ENCODE measurements around the gene FIBP.

FIBP gene

DNA sequence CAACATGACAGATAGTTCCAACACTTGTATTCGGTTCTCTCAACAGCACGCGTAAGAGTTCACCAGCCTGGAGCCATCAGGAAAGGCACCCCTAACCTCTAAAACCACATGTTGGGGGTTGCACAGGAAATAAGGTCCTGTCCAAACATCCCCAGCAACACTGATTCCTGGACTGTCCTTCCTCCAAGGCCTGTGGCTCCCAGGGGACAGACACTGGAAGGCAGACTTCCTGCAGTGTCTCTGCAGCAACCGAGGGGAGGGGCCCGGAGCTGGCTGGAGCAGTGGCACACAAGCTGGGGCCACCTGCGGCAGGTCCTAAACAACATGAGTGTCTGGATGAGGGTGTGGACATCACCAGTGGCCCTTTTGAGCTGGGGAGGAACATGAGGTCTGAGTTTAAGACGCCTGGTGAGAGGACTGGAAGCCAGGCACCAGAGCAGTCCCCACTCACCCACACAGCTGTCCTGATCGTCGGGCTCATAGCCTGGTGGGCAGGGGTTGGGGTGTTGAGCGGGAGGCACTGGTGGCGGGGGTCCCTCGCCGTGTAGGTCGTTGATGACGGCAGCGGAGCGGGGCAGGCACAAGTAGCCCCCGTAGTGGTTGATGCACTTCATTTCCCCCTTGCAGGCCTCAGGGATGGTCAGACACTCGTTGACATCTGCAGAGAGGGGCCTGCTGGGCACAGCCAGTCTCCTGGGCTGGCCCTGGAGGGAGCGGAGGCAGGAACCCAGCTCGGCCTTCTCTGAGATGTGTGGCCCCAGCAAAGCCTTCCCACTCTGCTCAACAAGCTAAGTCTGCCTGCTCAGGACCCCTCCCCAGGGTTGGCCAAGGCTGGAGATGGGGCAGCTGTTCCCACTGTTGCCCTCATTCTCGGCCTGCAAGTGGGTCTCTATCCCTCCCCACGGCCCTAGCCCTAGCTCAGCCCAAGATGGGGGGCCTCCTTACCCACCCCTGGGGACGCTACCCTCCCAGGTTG lies 17.3 kb downstream of the FIBP start:
- ChIA-PET CTCF (interaction anchor here (1.2 to 1.8 kb wide), 3 partner anchors 11 to 18 kb away, joined by 5 to 11 read pairs (median 5); partner anchors contain the start of gene FIBP), POLR2A (interaction anchor here (5.3 to 17.2 kb wide), 2 partner anchors 11 to 18 kb away, joined by 97 to 289 read pairs; partner anchors contain the start of genes CCDC85B, CFL1, FIBP and MUS81)
- TF ChIP-seq L3MBTL2 (conservative IDR thresholded peaks at IDR 0.05) (no peak), FOXM1 (IDR thresholded peaks at IDR 0.05; ENCODE audit: borderline replicate concordance) (no peak), BHLHE40 (IDR thresholded peaks at IDR 0.05; ENCODE audit: borderline replicate concordance) (no peak), ARNT (IDR thresholded peaks at IDR 0.05) (no peak), ELF4 (IDR thresholded peaks at IDR 0.05) (no peak), SUZ12 (IDR thresholded peaks at IDR 0.05) (no peak), ZNF384 (IDR thresholded peaks at IDR 0.05) (no peak), FOXK2 (IDR thresholded peaks at IDR 0.05) (no peak), TARDBP (IDR thresholded peaks at IDR 0.05) (no peak), FOXA1 (IDR thresholded peaks at IDR 0.05) (no peak), HDGF (IDR thresholded peaks at IDR 0.05; ENCODE audit: borderline replicate concordance) (no peak), SP1 (IDR thresholded peaks at IDR 0.05) (no peak)
- TF ChIP-seq, protein P1, sequence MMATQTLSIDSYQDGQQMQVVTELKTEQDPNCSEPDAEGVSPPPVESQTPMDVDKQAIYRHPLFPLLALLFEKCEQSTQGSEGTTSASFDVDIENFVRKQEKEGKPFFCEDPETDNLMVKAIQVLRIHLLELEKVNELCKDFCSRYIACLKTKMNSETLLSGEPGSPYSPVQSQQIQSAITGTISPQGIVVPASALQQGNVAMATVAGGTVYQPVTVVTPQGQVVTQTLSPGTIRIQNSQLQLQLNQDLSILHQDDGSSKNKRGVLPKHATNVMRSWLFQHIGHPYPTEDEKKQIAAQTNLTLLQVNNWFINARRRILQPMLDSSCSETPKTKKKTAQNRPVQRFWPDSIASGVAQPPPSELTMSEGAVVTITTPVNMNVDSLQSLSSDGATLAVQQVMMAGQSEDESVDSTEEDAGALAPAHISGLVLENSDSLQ (IDR thresholded peaks at IDR 0.05) = no peak
- DNase-seq (ENCODE audit: extremely low spot score) = no peak

DNA sequence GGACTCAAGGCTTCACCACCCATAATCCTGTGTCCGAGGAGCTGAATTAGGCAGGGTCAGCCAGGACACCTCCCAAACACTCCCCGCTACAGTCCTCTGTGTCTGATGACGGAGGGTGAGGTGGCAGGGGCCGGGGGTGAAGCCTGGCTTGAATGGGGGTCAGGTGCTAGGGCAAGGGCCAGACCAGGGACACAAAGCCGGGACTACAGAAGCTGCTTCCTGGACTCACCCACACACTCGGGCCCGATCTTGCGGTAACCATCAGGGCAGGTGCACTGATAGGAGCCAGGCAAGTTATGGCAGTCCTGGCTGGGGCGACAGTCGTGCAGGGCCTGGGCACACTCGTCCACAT lies 18.0 kb downstream of the FIBP start:
- ChIA-PET CTCF (interaction anchor here (1.1 kb wide), 2 partner anchors 11 to 18 kb away, joined by 3 to 4 read pairs; partner anchors contain the start of genes FIBP and MUS81), POLR2A (interaction anchor here (1.0 to 17.2 kb wide), 4 partner anchors 10 to 152 kb away, joined by 3 to 289 read pairs (median 50); partner anchors contain the start of genes CCDC85B, CFL1, FIBP and MUS81)
- TF ChIP-seq LEF1 (IDR thresholded peaks at IDR 0.05; ENCODE audit: borderline replicate concordance) = no peak
- no peak for TF ChIP-seq FOXK2 (IDR thresholded peaks at IDR 0.05)
- TF ChIP-seq ELF4 (IDR thresholded peaks at IDR 0.05) = no peak
- no peak for TF ChIP-seq ZNF384 (IDR thresholded peaks at IDR 0.05)
- no peak for TF ChIP-seq TARDBP (IDR thresholded peaks at IDR 0.05)
- TF ChIP-seq BHLHE40 (IDR thresholded peaks at IDR 0.05; ENCODE audit: borderline replicate concordance) = no peak
- TF ChIP-seq HDGF (IDR thresholded peaks at IDR 0.05; ENCODE audit: borderline replicate concordance) = no peak
- TF ChIP-seq ARNT (IDR thresholded peaks at IDR 0.05) = no peak
- no peak for TF ChIP-seq CTBP1 (IDR thresholded peaks at IDR 0.05; ENCODE audit: borderline replicate concordance)
- TF ChIP-seq FOXM1 (IDR thresholded peaks at IDR 0.05; ENCODE audit: borderline replicate concordance) = no peak
- no peak for DNase-seq (ENCODE audit: extremely low spot score)

DNA sequence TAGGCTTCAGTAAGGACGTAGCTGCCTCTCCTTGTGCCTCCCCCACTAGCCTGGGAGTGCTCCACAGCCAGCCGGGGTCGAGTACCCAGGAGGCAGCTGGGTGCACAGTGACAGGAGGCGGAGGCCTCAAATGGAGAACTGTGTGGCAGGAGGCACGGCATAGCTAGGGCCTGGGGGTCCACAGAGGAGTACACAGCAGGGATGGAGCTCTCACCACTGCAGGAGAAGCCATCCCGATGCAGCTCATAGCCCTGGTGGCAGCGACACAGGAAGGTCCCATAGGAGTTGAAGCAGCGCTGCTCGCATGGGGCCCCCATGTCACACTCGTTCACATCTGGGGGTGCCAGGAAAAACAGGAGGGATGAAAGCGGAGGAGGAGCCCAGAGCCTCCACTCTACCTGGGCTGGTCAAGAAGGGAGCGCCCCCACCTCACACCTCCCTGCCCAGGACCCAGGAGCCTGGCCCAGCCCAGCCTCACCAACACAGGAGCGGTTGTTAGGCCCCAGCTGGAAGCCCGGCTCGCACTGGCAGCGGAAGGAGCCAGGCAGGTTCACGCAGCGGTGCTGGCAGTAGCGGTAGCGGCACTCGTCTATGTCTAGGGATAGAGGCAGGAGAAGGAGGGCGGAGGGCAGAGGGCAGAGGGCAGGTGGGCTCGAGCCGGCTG lies 18.5 kb downstream of the FIBP start:
- TF ChIP-seq TARDBP (IDR thresholded peaks at IDR 0.05) (no peak), FOXK2 (IDR thresholded peaks at IDR 0.05) (no peak), L3MBTL2 (conservative IDR thresholded peaks at IDR 0.05) (no peak), FOXA1 (IDR thresholded peaks at IDR 0.05) (no peak), ARNT (IDR thresholded peaks at IDR 0.05) (no peak), CTBP1 (IDR thresholded peaks at IDR 0.05; ENCODE audit: borderline replicate concordance) (no peak), HDGF (IDR thresholded peaks at IDR 0.05; ENCODE audit: borderline replicate concordance) (no peak), LEF1 (IDR thresholded peaks at IDR 0.05; ENCODE audit: borderline replicate concordance) (no peak), ELF4 (IDR thresholded peaks at IDR 0.05) (no peak), NFRKB (IDR thresholded peaks at IDR 0.05) (no peak), ZNF384 (IDR thresholded peaks at IDR 0.05) (no peak), SUZ12 (IDR thresholded peaks at IDR 0.05) (no peak), FOXM1 (IDR thresholded peaks at IDR 0.05; ENCODE audit: borderline replicate concordance) (no peak), BHLHE40 (IDR thresholded peaks at IDR 0.05; ENCODE audit: borderline replicate concordance) (no peak)
- TF ChIP-seq, protein P1 (IDR thresholded peaks at IDR 0.05) = no peak
- ChIA-PET POLR2A (interaction anchor here (1.0 to 17.2 kb wide), 5 partner anchors 10 to 158 kb away, joined by 3 to 289 read pairs (median 8); partner anchors contain the start of genes CCDC85B, CFL1, FIBP and KAT5), CTCF (interaction anchor here (1.1 to 1.6 kb wide), 3 partner anchors 10 to 19 kb away, joined by 3 to 9 read pairs (median 4); partner anchors contain the start of genes FIBP and MUS81)
- DNase-seq (ENCODE audit: extremely low spot score) = no peak

DNA sequence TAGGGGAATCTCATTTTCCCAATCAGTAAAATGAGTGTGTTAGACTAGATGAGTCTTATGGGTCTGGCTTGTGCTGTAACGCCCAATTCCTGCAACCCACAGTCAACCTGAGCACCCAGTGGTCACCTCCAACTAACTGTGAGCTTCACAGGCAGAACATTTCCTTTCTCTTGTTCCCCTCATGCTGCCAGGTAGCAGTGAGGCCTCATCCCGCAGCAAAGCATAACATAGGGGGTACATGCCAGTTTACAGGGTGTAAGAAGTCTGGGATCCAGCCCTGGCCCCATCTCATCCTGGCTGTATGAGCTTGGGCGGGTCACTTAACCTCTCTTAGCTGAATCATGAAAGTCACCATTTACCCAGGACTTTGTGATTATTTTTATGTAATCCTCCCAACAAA lies 19.4 kb downstream of the FIBP start:
- TF ChIP-seq SUZ12 (IDR thresholded peaks at IDR 0.05) = no peak
- TF ChIP-seq TARDBP (IDR thresholded peaks at IDR 0.05) = no peak
- TF ChIP-seq, protein P1 (IDR thresholded peaks at IDR 0.05) = no peak
- TF ChIP-seq NFRKB (IDR thresholded peaks at IDR 0.05) = no peak
- no peak for TF ChIP-seq HDGF (IDR thresholded peaks at IDR 0.05; ENCODE audit: borderline replicate concordance)
- no peak for TF ChIP-seq L3MBTL2 (conservative IDR thresholded peaks at IDR 0.05)
- no peak for TF ChIP-seq CTBP1 (IDR thresholded peaks at IDR 0.05; ENCODE audit: borderline replicate concordance)
- TF ChIP-seq FOXM1 (IDR thresholded peaks at IDR 0.05; ENCODE audit: borderline replicate concordance) = no peak
- TF ChIP-seq FOXK2 (IDR thresholded peaks at IDR 0.05) = no peak
- no peak for TF ChIP-seq ARNT (IDR thresholded peaks at IDR 0.05)
- no peak for TF ChIP-seq ELF4 (IDR thresholded peaks at IDR 0.05)
- no peak for TF ChIP-seq BHLHE40 (IDR thresholded peaks at IDR 0.05; ENCODE audit: borderline replicate concordance)
- TF ChIP-seq FOXA1 (IDR thresholded peaks at IDR 0.05) = no peak
- POLR2A ChIA-PET = interaction anchor here (1.0 to 17.2 kb wide), 5 partner anchors 9 to 157 kb away, joined by 3 to 289 read pairs (median 8); partner anchors contain the start of genes CCDC85B, CFL1, FIBP and KAT5
- no peak for DNase-seq (ENCODE audit: extremely low spot score)
- CTCF ChIA-PET = interaction anchor here (0.6 to 1.6 kb wide), 4 partner anchors 9 to 744 kb away, joined by 3 to 9 read pairs (median 6); no protein-coding TSS in a partner anchor

Data from HEK293T (cell line).